Measurements from ENCODE around the gene LRRC9. TPM values are rescaled to one million over a fixed set of nuclear protein-coding genes. Genes with fewer than 3 reads are reported as not detected.

The LRRC9 gene
- total RNA-seq, 4 donors from 2014 or later: 0.22 TPM; not detected in 3

DNA sequence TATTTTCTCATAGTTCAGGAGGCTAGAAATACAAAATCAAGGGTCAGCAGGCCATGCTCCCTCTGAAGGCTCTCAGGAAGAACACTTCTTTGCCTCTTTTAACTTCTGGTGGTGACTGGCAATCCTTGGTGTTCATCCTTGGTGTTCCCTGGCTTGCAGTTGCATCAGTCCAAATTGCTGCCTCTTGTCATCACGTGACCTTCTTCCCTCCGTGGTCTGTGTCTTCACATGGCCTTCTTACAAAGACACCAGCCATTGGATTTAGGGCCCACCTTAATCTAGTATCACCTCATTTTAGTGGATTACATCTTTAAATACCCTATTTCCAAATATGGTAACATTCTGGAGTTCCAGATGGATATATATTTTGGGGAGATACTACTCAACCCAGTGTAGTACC, 7.5 kb upstream of the LRRC9 start:
- no peaks in the 10 kb centered on the region for H3K36me3 ChIP-seq
- H3K27me3 ChIP-seq: peaks cover 0 to 3% (median 0%) of the 10 kb centered on the region in 3 donors
- TF ChIP-seq, protein P1, sequence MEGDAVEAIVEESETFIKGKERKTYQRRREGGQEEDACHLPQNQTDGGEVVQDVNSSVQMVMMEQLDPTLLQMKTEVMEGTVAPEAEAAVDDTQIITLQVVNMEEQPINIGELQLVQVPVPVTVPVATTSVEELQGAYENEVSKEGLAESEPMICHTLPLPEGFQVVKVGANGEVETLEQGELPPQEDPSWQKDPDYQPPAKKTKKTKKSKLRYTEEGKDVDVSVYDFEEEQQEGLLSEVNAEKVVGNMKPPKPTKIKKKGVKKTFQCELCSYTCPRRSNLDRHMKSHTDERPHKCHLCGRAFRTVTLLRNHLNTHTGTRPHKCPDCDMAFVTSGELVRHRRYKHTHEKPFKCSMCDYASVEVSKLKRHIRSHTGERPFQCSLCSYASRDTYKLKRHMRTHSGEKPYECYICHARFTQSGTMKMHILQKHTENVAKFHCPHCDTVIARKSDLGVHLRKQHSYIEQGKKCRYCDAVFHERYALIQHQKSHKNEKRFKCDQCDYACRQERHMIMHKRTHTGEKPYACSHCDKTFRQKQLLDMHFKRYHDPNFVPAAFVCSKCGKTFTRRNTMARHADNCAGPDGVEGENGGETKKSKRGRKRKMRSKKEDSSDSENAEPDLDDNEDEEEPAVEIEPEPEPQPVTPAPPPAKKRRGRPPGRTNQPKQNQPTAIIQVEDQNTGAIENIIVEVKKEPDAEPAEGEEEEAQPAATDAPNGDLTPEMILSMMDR (IDR thresholded peaks at IDR 0.05 in 4 of 5, conservative IDR thresholded peaks at IDR 0.05 in 1 of 5): no peak
- TF ChIP-seq POLR2A (IDR thresholded peaks at IDR 0.05): no peak
- ATAC-seq: no peak
- H3K9me3 ChIP-seq: no peaks in the 10 kb centered on the region
- intact Hi-C loops (cut with DNase I; ENCODE audit: low total_unique reads) (no loop called here), in situ Hi-C loops (cut with MboI; ENCODE audit: low sequenced_read_pairs in 4 of 4) (no loop called here)
- no peaks in the 10 kb centered on the region for H3K4me1 ChIP-seq
- no peak overlapping the region for H3K4me3 ChIP-seq
- no peak overlapping the region for H3K27ac ChIP-seq
- no peak for DNase-seq

GRCh38 chr14:59913187-59913586, 6.8 kb upstream of the LRRC9 start:
- ATAC-seq (no peak), DNase-seq (no peak)
- no peaks in the 10 kb centered on the region for H3K9me3 ChIP-seq
- intact Hi-C loops (cut with DNase I; ENCODE audit: low total_unique reads): no loop called here
- no peak for TF ChIP-seq POLR2A (IDR thresholded peaks at IDR 0.05)
- TF ChIP-seq, protein P1 (IDR thresholded peaks at IDR 0.05 in 4 of 5, conservative IDR thresholded peaks at IDR 0.05 in 1 of 5): no peak
- H3K36me3 ChIP-seq: no peaks in the 10 kb centered on the region
- no peak overlapping the region for H3K4me3 ChIP-seq
- H3K27ac ChIP-seq: no peak overlapping the region
- H3K27me3 ChIP-seq: peaks cover 0 to 6% (median 6%) of the 10 kb centered on the region in 3 donors
- in situ Hi-C loops (cut with MboI; ENCODE audit: low sequenced_read_pairs in 4 of 4): no loop called here
- H3K4me1 ChIP-seq: no peaks in the 10 kb centered on the region

DNA sequence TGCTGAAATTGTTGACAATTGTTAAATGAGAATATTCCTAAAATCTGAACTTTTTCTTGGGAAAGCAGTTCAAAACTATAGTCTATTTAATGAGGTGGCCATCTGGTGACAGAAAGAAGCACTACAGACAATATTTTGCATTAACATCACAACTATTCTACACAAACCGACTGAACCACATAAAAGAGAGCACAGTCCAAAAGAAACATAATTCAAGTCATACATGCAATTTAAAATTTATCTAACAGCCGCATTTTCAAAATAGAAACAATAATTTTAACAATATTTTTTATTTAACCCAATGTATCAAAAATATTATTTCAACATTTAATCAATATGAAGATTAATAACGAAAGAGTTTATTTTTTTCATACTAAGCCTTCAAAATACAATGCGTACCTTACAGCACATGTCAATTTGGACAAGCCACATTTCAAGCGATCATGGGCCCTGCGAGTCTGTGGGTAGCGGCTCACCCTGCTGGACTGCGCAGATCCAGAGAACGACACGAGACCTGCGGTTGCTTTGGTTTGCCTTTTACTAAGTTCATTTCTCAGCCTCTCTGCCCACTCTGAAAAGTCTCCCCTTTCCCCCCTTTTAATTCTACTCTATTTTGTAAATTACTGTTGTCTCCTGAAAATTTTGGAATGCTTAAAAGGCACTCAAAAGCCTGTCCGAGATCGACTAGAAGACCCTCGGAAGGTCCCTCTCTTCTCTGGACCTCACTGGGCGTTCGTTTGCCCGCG, 947 bp upstream of the LRRC9 start:
- TF ChIP-seq, protein P1 (IDR thresholded peaks at IDR 0.05 in 4 of 5, conservative IDR thresholded peaks at IDR 0.05 in 1 of 5): peak in 3 of 5 experiments; percentile 30 to 40 (median 34)
- no peak for TF ChIP-seq POLR2A (IDR thresholded peaks at IDR 0.05)
- intact Hi-C loops (cut with DNase I; ENCODE audit: low total_unique reads): no loop called here
- Histone ChIP-seq H3K27me3 (peaks cover 0 to 7% (median 6%) of the 10 kb centered on the region in 3 donors), H3K4me1 (peaks cover 8 to 9% of the 10 kb centered on the region in 2 donors), H3K27ac (no peak overlapping the region), H3K9me3 (no peaks in the 10 kb centered on the region), H3K4me3 (peak overlapping the region; percentile 59 to 69 (median 64)), H3K36me3 (no peaks in the 10 kb centered on the region)
- in situ Hi-C loops (cut with MboI; ENCODE audit: low sequenced_read_pairs in 4 of 4): no loop called here
- DNase-seq (no peak), ATAC-seq (peak; percentile 56)

DNA sequence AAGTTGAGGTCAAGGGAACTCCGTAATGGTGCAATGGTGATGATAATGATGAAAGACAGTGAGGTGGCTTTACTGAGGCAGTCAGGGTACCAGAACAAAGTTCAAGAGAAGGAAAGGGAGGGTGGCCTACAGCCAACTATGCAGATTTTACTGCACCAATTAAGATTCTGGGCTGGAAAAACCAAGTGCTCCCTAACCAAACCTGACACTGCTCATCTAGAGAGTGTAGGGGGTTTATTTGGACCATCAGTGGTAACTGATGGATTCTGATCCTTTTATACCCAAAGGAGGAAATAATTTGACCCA, 387 bp downstream of the LRRC9 start:
- Histone ChIP-seq H3K4me3 (no peak overlapping the region), H3K27ac (no peak overlapping the region), H3K9me3 (no peaks in the 10 kb centered on the region), H3K4me1 (peaks cover 8 to 9% of the 10 kb centered on the region in 2 donors), H3K27me3 (peaks cover 0 to 7% (median 6%) of the 10 kb centered on the region in 3 donors), H3K36me3 (no peaks in the 10 kb centered on the region)
- intact Hi-C loops (cut with DNase I; ENCODE audit: low total_unique reads) (no loop called here), in situ Hi-C loops (cut with MboI; ENCODE audit: low sequenced_read_pairs in 4 of 4) (no loop called here)
- DNase-seq (no peak), ATAC-seq (no peak)
- TF ChIP-seq, protein P1 (IDR thresholded peaks at IDR 0.05 in 4 of 5, conservative IDR thresholded peaks at IDR 0.05 in 1 of 5): no peak
- no peak for TF ChIP-seq POLR2A (IDR thresholded peaks at IDR 0.05)

DNA sequence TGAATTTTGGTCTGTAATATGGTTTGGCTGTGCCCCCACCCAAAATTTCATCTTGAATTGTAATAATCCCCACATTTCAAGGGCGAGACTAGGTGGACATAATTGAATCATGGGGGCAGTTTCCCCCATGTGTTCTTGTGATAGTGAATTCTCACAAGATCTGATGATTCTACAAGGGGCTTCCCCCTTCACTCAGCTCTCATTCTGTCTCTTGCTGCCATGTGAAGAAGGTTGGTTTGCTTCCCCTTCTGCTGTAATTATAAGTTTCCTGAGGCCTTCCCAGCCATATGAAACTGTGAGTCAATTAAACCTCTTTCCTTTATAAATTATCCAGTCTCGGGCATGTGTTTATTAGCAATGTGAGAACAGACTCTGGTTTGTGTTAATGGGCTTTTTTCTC, 5.9 kb downstream of the LRRC9 start:
- Histone ChIP-seq H3K27me3 (no peaks in the 10 kb centered on the region), H3K9me3 (no peaks in the 10 kb centered on the region), H3K36me3 (no peaks in the 10 kb centered on the region), H3K4me3 (no peak overlapping the region), H3K4me1 (no peaks in the 10 kb centered on the region), H3K27ac (no peak overlapping the region)
- in situ Hi-C loops (cut with MboI; ENCODE audit: low sequenced_read_pairs in 4 of 4): no loop called here
- ATAC-seq (no peak), DNase-seq (no peak)
- TF ChIP-seq, protein P1 (IDR thresholded peaks at IDR 0.05 in 4 of 5, conservative IDR thresholded peaks at IDR 0.05 in 1 of 5): no peak
- TF ChIP-seq POLR2A (IDR thresholded peaks at IDR 0.05): no peak
- intact Hi-C loops (cut with DNase I; ENCODE audit: low total_unique reads): no loop called here

All from gastrocnemius medialis (tissue), 4 donors.